ENCODE data around the gene IRF6. TPM values are rescaled to one million over a fixed set of nuclear protein-coding genes. Genes with fewer than 3 reads are reported as not detected.

The IRF6 gene
- polyA plus RNA-seq, 1 of the 3 experiments (the other 2 are of a cell fraction): 0.94 TPM

GRCh38 chr1:209791920-209792319 is 14.0 kb downstream of the IRF6 start:
- Histone ChIP-seq H3F3A (replicated peaks; ENCODE audit: insufficient read depth) (peaks cover 7% of the 10 kb centered on the region), H3K9me2 (no peaks in the 10 kb centered on the region), H3K9me3 (no peaks in the 10 kb centered on the region), H3K79me2 (ENCODE audit: insufficient read depth) (no peaks in the 10 kb centered on the region), H4K20me1 (ENCODE audit: insufficient read depth) (no peaks in the 10 kb centered on the region), H2AFZ (ENCODE audit: low read depth) (no peak overlapping the region), H3K9ac (no peak overlapping the region), H3K36me3 (replicated peaks in 1 of 2; ENCODE audit: control insufficient read depth in 1 of 2, insufficient read depth in 2 of 2, low read length in 1 of 2) (no peaks in the 10 kb centered on the region), H3K4me1 (ENCODE audit: control insufficient read depth in 1 of 2, insufficient read depth in 2 of 2, low read depth in 1 of 2, low read length in 1 of 2) (peaks cover 0 to 15% of the 10 kb centered on the region in 2 experiments; a peak in 2 of 4 replicates), H3K4me3 (ENCODE audit: low read depth in 2 of 2, low read length in 1 of 2) (no peak overlapping the region), H3K27me3 (ENCODE audit: insufficient read depth) (no peaks in the 10 kb centered on the region), H3K4me2 (no peak overlapping the region), H3K27ac (ENCODE audit: low read depth in 2 of 2, low read length in 1 of 2) (no peak overlapping the region)
- DNase-seq: no peak
- POLR2A ChIA-PET: no interaction called here
- CTCF ChIA-PET: interaction anchor here (1.7 kb wide), 1 partner anchor 31 kb away, joined by 3 read pairs; no protein-coding TSS in a partner anchor
- TF ChIP-seq RAD21 (IDR thresholded peaks at IDR 0.05; ENCODE audit: low read length) (no peak), RFX5 (IDR thresholded peaks at IDR 0.05; ENCODE audit: low read length) (no peak), MXI1 (IDR thresholded peaks at IDR 0.05; ENCODE audit: low read depth, low read length) (no peak), ZBTB33 (IDR thresholded peaks at IDR 0.05; ENCODE audit: borderline replicate concordance, low read depth) (no peak), TCF12 (IDR thresholded peaks at IDR 0.05) (no peak)
- WGBS (ENCODE audit: low lambda C conversion rate): 78% methylated on average over 1 of the region's 1 CpG

- Histone ChIP-seq H4K20me1 (ENCODE audit: insufficient read depth) (no peaks in the 10 kb centered on the region), H3K4me3 (ENCODE audit: low read depth in 2 of 2, low read length in 1 of 2) (no peak overlapping the region), H2AFZ (ENCODE audit: low read depth) (no peak overlapping the region; the same call in 1 of the 2 replicates), H3K4me1 (ENCODE audit: control insufficient read depth in 1 of 2, insufficient read depth in 2 of 2, low read depth in 1 of 2, low read length in 1 of 2) (peaks cover 0 to 15% of the 10 kb centered on the region in 2 experiments; a peak in 1 of 4 replicates), H3K9me3 (no peaks in the 10 kb centered on the region), H3K9ac (no peak overlapping the region; the same call in 1 of the 2 replicates), H3K79me2 (ENCODE audit: insufficient read depth) (no peaks in the 10 kb centered on the region), H3K9me2 (no peaks in the 10 kb centered on the region), H3K4me2 (no peak overlapping the region), H3K27ac (ENCODE audit: low read depth in 2 of 2, low read length in 1 of 2) (peak overlapping the region in 1 of 2 experiments; percentile 76; a peak in 2 of 4 replicates), H3K27me3 (ENCODE audit: insufficient read depth) (no peaks in the 10 kb centered on the region), H3K36me3 (replicated peaks in 1 of 2; ENCODE audit: control insufficient read depth in 1 of 2, insufficient read depth in 2 of 2, low read length in 1 of 2) (no peaks in the 10 kb centered on the region), H3F3A (replicated peaks; ENCODE audit: insufficient read depth) (peaks cover 7% of the 10 kb centered on the region)
- WGBS (ENCODE audit: low lambda C conversion rate): 80% methylated on average over 5 of the region's 10 CpGs
- ChIA-PET POLR2A (interaction anchor here (0.8 kb wide), 1 partner anchor 36 kb away, joined by 3 read pairs; no protein-coding TSS in a partner anchor), CTCF (interaction anchor here (1.0 to 2.1 kb wide), 4 partner anchors 12 to 37 kb away, joined by 3 to 12 read pairs (median 3); no protein-coding TSS in a partner anchor)
- DNase-seq: no peak
- TF ChIP-seq FOSL2 (IDR thresholded peaks at IDR 0.05; ENCODE audit: borderline replicate concordance, low read depth) (0 out of 2 replicates have a peak, but pooled peaks have one; percentile 12), EP300 (IDR thresholded peaks at IDR 0.05; ENCODE audit: borderline replicate concordance in 1 of 2, low read depth in 1 of 2, low read length in 1 of 2) (no peak)
Measured at GRCh38 chr1:209790286-209791193, 15.4 kb downstream of the IRF6 start.
